Keratinocyte (primary cell): ENCODE data around the gene VSIG2.

Source experiments
- EZH2 ChIP-seq: IDR thresholded peaks from one replicate; pipeline ENCODE4 v1.6.1; 2012; ENCODE audit warnings: inconsistent platforms, mild to moderate bottlenecking, low read length, moderate library complexity
- TF ChIP-seq, protein P1 (sequence below), 3 experiments: IDR thresholded peaks in 1 of 3; conservative IDR thresholded peaks in 1 of 3; optimal IDR thresholded peaks in 1 of 3; 2 replicates in 2 of 3; 3 replicates in 1 of 3; pipeline versions ENCODE3 to v1.5.1; 2011; ENCODE audit warnings: low read length in 3 of 3, mild to moderate bottlenecking in 3 of 3, moderate library complexity in 2 of 3, control low read depth in 1 of 3, inconsistent platforms in 1 of 3; ENCODE audit not compliant: insufficient read depth in 2 of 3; ENCODE audit errors: extremely low read depth in 1 of 3

DNA sequence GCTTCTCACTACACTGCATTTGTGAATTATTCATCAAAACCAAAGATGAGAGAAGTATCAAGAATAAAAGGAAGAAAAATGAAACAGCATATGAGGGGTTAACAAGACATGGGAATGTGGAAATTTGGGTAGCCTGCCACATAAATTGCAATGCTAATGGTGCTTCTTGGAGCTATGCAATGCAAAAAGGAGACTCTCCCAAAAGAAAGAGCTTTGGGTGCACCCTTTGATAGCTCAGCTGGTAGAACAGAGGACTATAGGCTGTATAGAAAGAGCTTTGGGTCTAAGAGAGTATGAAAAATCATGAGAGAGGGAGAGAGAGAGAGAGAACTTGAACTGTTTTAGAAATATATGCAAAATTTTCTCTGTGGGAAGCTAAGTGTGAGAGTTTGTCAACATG lies 52.0 kb downstream of the VSIG2 start:
- TF ChIP-seq, protein P1, sequence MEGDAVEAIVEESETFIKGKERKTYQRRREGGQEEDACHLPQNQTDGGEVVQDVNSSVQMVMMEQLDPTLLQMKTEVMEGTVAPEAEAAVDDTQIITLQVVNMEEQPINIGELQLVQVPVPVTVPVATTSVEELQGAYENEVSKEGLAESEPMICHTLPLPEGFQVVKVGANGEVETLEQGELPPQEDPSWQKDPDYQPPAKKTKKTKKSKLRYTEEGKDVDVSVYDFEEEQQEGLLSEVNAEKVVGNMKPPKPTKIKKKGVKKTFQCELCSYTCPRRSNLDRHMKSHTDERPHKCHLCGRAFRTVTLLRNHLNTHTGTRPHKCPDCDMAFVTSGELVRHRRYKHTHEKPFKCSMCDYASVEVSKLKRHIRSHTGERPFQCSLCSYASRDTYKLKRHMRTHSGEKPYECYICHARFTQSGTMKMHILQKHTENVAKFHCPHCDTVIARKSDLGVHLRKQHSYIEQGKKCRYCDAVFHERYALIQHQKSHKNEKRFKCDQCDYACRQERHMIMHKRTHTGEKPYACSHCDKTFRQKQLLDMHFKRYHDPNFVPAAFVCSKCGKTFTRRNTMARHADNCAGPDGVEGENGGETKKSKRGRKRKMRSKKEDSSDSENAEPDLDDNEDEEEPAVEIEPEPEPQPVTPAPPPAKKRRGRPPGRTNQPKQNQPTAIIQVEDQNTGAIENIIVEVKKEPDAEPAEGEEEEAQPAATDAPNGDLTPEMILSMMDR (optimal IDR thresholded peaks at IDR 0.05 in 1 of 3, IDR thresholded peaks at IDR 0.05 in 1 of 3, conservative IDR thresholded peaks at IDR 0.05 in 1 of 3; ENCODE audit: extremely low read depth in 1 of 3, insufficient read depth in 2 of 3, low read length in 3 of 3): no peak
- TF ChIP-seq EZH2: no peak
